Measurements from ENCODE around the gene MIAT. TPM values are rescaled to one million over a fixed set of nuclear protein-coding genes. Genes with fewer than 3 reads are reported as not detected.

MIAT gene
- total and polyA plus RNA-seq, 2 donors (not counting 1 experiment from before 2014, with no cell fraction given) = 1.9 to 10.2 TPM

- H2AFZ ChIP-seq (ENCODE audit: low read length) = no peak overlapping the region
- no peak overlapping the region for H3K4me2 ChIP-seq (ENCODE audit: extremely low read depth, insufficient read depth, low read length)
- no peaks in the 10 kb centered on the region for H3K9me3 ChIP-seq (ENCODE audit: control insufficient read depth, insufficient read depth, low read depth, low read length)
- peak in 1 of 2 donors; percentile 25 for DNase-seq (ENCODE audit: low read depth in 2 of 2)
- no peaks in the 10 kb centered on the region for H4K20me1 ChIP-seq (ENCODE audit: control insufficient read depth, extremely low read depth, insufficient read depth, low read length)
- H3K9ac ChIP-seq (ENCODE audit: insufficient read depth, low read length) = no peak overlapping the region
- no peak overlapping the region for H3K4me3 ChIP-seq (replicated peaks in 1 of 4; ENCODE audit: control extremely low read depth in 1 of 4, insufficient read depth in 1 of 4, low read depth in 3 of 4, low read length in 4 of 4)
- H3K4me1 ChIP-seq (ENCODE audit: control insufficient read depth, extremely low read depth, insufficient read depth, low read length) = peaks cover 12% of the 10 kb centered on the region
- no peak overlapping the region for H3K27ac ChIP-seq (ENCODE audit: insufficient read depth, low read length)
- peaks cover 16% of the 10 kb centered on the region for H3K27me3 ChIP-seq (ENCODE audit: control insufficient read depth, insufficient read depth, low read length)
- H3K36me3 ChIP-seq (ENCODE audit: control insufficient read depth, insufficient read depth, low read length) = no peaks in the 10 kb centered on the region
- no peak for TF ChIP-seq EZH2 (IDR thresholded peaks at IDR 0.05; ENCODE audit: low read length, missing control alignments)
- TF ChIP-seq CTCF (conservative IDR thresholded peaks at IDR 0.05 in 1 of 2, IDR thresholded peaks at IDR 0.05 in 1 of 2; ENCODE audit: low read depth in 1 of 2, low read length in 2 of 2) = no peak
- H3K79me2 ChIP-seq (ENCODE audit: control insufficient read depth, insufficient read depth, low read length) = no peaks in the 10 kb centered on the region
These were observed 3.7 kb downstream of the MIAT start for GRCh38 chr22:26660961-26661578.

GRCh38 chr22:26662160-26662559 is 4.8 kb downstream of the MIAT start:
- TF ChIP-seq CTCF (conservative IDR thresholded peaks at IDR 0.05 in 1 of 2, IDR thresholded peaks at IDR 0.05 in 1 of 2; ENCODE audit: low read depth in 1 of 2, low read length in 2 of 2) (no peak), EZH2 (IDR thresholded peaks at IDR 0.05; ENCODE audit: low read length, missing control alignments) (no peak)
- Histone ChIP-seq H3K36me3 (ENCODE audit: control insufficient read depth, insufficient read depth, low read length) (no peaks in the 10 kb centered on the region), H3K27ac (ENCODE audit: insufficient read depth, low read length) (no peak overlapping the region), H3K4me1 (ENCODE audit: control insufficient read depth, extremely low read depth, insufficient read depth, low read length) (peaks cover 12% of the 10 kb centered on the region), H3K79me2 (ENCODE audit: control insufficient read depth, insufficient read depth, low read length) (no peaks in the 10 kb centered on the region), H3K27me3 (ENCODE audit: control insufficient read depth, insufficient read depth, low read length) (peaks cover 9% of the 10 kb centered on the region), H3K9me3 (ENCODE audit: control insufficient read depth, insufficient read depth, low read depth, low read length) (no peaks in the 10 kb centered on the region), H3K4me3 (replicated peaks in 1 of 4; ENCODE audit: control extremely low read depth in 1 of 4, insufficient read depth in 1 of 4, low read depth in 3 of 4, low read length in 4 of 4) (no peak overlapping the region), H4K20me1 (ENCODE audit: control insufficient read depth, extremely low read depth, insufficient read depth, low read length) (no peaks in the 10 kb centered on the region), H3K9ac (ENCODE audit: insufficient read depth, low read length) (no peak overlapping the region), H3K4me2 (ENCODE audit: extremely low read depth, insufficient read depth, low read length) (no peak overlapping the region), H2AFZ (ENCODE audit: low read length) (no peak overlapping the region)
- DNase-seq (ENCODE audit: low read depth in 2 of 2) = no peak

- Histone ChIP-seq H2AFZ (ENCODE audit: low read length) (no peak overlapping the region), H3K4me1 (ENCODE audit: control insufficient read depth, extremely low read depth, insufficient read depth, low read length) (peaks cover 8% of the 10 kb centered on the region), H3K79me2 (ENCODE audit: control insufficient read depth, insufficient read depth, low read length) (no peaks in the 10 kb centered on the region), H4K20me1 (ENCODE audit: control insufficient read depth, extremely low read depth, insufficient read depth, low read length) (no peaks in the 10 kb centered on the region), H3K4me3 (replicated peaks in 1 of 4; ENCODE audit: control extremely low read depth in 1 of 4, insufficient read depth in 1 of 4, low read depth in 3 of 4, low read length in 4 of 4) (no peak overlapping the region), H3K4me2 (ENCODE audit: extremely low read depth, insufficient read depth, low read length) (no peak overlapping the region), H3K9me3 (ENCODE audit: control insufficient read depth, insufficient read depth, low read depth, low read length) (no peaks in the 10 kb centered on the region), H3K36me3 (ENCODE audit: control insufficient read depth, insufficient read depth, low read length) (no peaks in the 10 kb centered on the region), H3K27me3 (ENCODE audit: control insufficient read depth, insufficient read depth, low read length) (peaks cover 2% of the 10 kb centered on the region), H3K27ac (ENCODE audit: insufficient read depth, low read length) (no peak overlapping the region), H3K9ac (ENCODE audit: insufficient read depth, low read length) (no peak overlapping the region)
- TF ChIP-seq EZH2 (IDR thresholded peaks at IDR 0.05; ENCODE audit: low read length, missing control alignments) (no peak), CTCF (conservative IDR thresholded peaks at IDR 0.05 in 1 of 2, IDR thresholded peaks at IDR 0.05 in 1 of 2; ENCODE audit: low read depth in 1 of 2, low read length in 2 of 2) (no peak)
- DNase-seq (ENCODE audit: low read depth in 2 of 2) = no peak
These were observed 6.1 kb downstream of the MIAT start for GRCh38 chr22:26663374-26663923.
